GOT3 (cell line): ENCODE measurements around the gene SKP1.
"Not testable (repeated sequence)": the region's sequence is repeated elsewhere in the genome, so short reads cannot be mapped to it uniquely, and the experiment has no call there.

Experiments used
- DNase-seq: peaks from one replicate; lab custom pipeline; 2025; ENCODE audit warnings: mixed read lengths; lab: John Stamatoyannopoulos, UW

The SKP1 gene

DNA sequence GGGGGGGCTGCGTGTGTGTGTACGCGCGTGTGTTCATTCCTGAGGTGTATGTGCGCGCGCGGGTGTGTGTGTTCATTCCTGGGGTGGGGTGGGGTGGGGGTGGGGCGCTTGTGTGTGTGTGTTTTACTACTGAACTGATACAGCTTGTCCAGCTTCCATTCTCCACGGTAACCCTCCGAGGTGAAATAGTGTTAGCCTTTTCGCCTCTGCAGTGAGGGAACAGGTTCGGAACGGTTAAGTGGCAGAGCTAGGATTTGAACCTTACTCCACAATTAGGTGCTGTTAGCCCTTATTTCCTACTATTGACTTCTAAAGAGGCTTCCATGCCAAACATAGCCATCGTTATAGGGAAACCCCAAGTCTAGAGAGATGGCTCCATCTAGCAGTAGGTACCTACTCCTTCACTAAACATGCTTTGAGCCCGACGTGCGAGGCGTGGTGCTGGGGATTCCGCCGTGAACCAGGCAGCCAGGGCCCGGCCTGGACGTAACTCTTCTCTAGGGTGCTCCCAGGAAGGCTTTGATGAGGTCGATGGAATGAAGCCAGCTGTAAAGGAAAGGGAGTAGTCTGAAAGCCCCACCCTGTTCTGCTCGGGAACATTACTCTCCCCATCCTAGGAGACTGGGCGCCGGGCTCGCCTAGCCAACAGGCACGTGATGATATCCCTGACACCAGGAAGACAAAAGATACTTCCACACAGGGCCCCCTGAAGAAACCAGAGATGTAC, 782 bp upstream of the SKP1 start:
- DNase-seq = no peak

DNA sequence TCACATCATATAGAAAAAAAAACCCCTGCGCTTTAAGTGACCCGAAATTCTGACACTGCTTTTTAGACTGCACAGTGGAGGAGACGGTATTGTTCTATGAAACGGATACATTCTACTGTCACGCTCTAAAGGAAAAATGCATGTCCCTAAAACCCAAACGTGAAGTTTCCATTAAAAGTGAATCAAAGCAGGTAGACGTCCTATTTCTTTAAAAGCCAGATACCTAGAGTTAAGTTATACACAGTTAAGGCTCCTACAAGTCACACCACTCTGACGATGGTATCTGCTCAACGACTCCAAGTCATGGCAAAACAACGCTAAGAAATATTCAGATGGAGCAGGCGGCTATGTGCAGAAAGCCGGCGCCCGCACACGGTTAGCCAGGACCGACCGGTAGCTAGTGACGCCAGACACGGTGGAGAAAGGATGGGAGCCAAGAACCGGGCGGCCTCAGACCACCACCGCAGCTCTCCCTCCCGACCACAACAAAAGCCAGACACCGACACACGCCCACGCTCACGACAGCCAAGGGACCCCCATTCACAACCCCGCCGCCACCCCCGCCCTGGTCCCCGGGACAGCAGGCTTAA, 734 bp downstream of the SKP1 start:
- DNase-seq = no peak

- no peak for DNase-seq
These were observed 1.6 kb downstream of the SKP1 start for GRCh38 chr5:134174841-134175839.

DNA sequence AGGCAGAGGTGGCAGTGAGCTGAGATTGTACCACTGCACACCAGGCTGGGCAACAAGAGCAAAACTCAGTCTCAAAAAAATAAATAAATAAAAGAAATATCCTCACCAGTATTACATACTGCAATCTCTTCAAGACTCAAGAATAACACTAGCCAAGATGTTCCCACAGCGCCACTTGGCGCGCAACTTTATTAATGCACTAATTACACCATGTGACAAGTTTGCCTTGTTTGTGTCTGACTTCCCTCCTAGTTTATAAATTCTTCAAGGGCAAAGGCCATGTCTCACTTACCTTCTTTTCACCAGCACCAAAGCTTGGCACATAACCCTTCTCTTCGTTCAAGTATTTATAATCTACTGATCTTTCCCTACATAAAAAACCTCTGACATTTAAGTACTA, 4.8 kb downstream of the SKP1 start:
- no peak for DNase-seq

DNA sequence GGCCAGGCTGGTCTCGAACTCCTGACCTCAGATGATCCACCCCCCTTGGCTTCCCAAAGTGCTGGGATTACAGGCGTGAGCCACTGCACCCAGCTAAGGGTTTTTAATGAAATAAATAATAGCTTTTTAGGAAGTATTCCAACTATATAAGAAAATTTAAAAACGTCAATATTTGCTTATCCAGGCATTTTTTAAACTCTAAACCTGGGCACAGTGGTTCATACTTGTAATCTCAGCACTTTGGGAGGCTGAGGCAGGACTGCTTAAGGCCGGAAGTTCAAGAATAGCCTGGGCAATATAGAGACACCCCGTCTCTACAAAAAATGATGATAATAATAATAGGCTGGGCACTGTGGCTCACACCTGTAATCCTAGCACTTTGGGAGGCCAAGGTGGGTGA, 14.2 kb downstream of the SKP1 start:
- no peak for DNase-seq

DNA sequence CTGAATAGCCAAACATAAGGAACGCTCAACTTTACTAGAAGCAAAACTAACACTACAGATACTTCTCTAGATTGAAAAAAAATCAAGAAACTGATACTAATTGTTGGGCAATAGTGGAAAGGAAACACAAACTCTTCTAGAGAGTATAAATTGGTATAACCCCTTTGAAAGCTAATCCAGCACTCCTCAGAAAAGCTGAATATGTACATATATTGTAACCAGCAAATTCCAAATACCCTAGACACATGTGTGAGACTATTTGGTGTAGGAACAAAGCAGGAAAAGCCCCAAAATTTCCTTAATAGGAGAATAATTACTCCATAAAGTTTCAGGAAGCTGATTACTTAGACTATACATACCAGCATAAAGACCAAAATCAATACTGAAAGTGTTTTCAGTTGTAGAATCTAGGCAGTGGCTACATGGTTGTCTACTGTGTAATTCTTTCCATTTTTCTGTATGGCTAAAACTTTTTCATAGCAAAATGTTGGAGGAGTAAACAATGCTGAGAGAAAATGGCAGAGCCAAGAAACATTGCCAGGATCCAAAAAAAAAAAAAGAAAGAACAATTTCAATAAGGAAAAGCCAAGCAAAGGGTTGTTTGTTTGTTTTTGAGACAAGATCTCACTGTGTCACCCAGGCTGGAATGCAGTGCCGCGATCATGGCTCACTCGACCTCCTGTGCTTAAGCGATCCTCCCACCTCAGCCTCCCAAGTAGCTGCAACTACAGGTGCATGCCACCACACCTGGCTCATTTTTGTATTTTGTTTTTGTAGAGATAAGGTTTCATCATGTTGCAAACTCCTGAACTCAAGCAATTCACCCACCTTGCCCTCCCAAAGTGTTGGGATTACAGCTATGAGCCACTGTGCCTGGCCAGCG, 15.0 kb downstream of the SKP1 start:
- DNase-seq = no peak

GRCh38 chr5:134153657-134154056, 23.1 kb downstream of the SKP1 start:
- DNase-seq = no peak

GRCh38 chr5:134153241-134153640, 23.5 kb downstream of the SKP1 start:
- DNase-seq = no peak

GRCh38 chr5:134152173-134152832, 24.4 kb downstream of the SKP1 start:
- DNase-seq = not testable (repeated sequence)

- no peak for DNase-seq
These were observed 25.0 kb downstream of the SKP1 start for GRCh38 chr5:134151723-134152122.

GRCh38 chr5:134149571-134150303, 27.0 kb downstream of the SKP1 start:
- DNase-seq = no peak

DNA sequence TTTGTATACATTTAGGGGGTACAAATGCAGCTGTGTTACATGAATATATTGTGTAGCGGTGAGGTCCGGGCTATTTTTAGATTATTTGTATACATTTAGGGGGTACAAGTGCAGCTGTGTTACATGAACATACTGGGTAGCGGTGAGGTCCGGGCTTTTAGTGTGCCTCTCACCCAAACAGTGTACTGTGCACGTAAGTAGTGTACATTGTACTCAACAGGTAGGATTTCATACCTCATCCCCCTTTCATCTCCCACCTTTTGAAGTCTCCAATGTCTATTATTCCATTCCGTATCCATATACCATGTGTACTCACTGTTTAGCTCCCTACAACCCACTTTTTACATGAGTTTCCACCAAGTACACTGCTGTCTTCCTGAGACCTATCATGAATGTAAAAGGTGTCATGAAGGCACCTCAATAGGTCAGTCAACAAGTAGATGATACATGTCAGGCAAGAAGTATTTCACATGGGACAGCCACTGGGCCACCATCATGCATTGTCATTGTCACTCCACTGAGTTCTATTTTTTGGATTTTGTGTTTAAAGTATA, 27.7 kb downstream of the SKP1 start:
- no peak for DNase-seq

DNA sequence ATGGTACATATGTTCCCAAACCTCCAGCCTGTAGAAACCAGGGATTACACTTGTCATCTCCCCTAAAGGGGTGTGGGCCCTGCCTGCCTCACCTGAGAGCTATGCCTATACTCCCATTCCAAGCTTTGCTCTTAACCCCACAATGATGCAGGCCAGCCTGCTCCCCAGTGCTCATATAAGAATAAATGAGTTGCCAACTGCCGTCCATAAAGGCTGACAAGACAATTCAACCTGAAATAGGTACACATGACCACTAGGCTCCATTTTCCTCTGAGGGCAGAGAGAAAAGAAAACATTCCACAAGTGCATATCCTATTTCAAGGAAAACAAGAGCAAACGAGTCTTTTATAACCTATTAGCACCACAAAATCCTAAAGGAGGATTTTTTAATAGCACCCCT, 28.4 kb downstream of the SKP1 start:
- no peak for DNase-seq

DNA sequence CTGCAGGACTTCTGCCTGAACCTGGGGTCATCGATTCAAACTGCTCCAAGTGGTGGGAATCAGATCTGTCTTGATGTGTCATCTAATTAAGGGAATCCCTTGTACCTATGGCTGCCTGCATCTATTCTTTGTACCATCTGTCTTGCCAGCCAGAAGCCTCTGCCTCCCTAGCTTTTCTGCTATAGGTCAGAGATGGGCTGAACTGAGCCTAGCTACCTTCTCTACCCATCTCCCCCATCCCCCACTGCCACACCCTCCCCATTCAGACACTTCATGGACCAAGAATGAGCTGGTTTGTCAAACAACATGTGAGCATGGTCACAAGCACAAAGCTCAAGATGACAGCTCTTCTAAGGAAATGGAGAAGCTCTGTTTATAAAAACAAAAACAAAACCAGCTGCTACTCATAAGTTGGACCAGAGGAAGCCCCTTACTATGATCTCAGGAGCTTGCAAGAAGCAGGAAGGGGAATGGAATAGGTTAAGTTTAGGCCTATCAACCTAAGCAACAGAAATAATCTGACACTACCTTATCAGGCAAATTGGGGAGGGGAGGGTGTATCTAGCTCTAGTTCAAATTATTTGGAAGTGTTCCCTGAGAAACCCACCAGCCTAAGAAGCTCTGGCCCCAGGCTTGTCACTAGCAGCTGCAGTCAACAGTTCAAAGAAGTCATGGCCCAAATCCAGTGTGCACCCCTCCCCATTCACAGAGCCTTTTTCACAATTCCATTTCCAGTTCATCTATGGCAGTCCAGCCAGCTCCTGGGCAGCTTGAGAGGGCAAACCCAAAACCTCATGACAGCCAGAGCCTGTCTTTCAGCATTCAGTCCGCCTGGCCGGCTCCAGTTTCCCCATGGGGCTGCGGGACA, 29.9 kb downstream of the SKP1 start:
- no peak for DNase-seq

DNA sequence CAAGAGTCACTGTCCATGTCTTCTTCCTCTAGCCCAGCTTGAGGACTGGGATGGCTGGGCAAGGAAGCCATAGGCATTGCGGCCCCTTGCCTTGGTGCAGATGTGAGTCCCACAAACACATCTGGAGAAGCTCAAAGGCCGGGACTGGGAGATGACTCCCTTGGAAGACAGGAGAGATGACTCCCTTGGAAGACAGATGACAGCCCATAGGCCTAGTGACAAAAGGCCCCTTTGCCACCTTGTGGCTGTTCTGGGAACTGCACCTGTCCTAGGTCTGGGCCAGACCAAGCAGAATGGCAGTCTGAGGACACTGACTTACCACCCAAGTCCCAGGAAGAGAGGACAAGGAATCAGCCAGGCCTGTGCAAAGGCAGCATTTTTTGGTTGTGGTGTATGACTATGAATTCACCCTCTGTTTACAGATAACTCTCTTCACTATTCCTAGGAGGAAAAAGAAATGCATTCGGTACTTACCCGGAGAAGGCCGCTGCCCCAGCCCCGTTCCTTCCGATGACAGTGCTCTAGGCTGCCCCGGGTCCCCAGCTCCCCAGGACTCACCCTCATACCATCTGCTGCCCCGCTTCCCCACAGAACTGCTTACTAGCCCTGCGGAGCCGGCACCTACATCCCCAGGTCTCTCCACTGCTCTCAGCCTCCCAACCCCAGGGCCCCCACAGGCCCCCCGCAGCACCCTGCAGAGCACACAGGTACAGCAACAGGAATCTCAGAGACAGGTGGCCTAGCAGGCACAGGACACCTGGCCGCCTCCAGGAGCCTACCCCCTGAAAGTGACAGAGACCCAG, 30.8 kb downstream of the SKP1 start:
- DNase-seq = no peak

DNA sequence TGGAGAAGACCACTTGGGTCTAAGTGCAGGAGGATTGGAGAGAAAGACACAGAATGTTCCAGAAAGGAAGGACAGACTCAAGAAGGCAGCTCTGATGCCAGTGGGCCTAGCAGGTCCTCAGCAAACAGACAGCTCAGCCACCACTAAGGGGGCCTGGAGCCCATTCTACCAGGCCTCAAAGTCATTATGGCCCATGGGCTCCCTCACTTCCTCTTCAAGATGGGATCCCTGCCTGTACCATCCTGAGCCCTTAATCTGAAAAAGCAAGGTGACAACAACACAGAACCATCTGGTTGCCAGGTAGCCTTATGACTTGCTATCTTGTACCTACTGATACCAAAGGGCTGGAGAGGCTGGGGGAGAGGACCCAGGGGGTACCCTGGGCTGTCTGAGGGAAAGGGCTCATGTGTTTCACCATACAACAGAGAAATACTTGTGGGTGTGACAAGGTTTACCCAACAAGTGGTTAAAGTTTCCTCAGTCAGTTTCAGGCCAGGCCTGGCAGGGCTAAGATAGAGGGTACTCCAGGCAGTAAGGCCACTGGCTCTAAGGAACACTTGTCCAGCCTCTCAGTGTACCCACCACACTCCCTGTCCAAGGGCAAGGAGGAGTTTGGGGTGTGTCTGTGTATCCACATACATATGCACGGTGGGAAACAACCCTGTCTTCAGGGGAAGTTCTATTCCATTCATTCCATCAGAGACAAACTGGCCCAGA, 31.6 kb downstream of the SKP1 start:
- no peak for DNase-seq
